Neural progenitor cell (in vitro differentiated cells): Measurements from ENCODE around the gene CRB2. TPM values are rescaled to one million over a fixed set of nuclear protein-coding genes. Genes with fewer than 3 reads are reported as not detected.
"Not testable (repeated sequence)": the region's sequence is repeated elsewhere in the genome, so short reads cannot be mapped to it uniquely, and the experiment has no call there.

Source experiments
- DNase-seq: peaks from one replicate; pipeline ENCODE4 v3.0.0-alpha.2; 2016; ENCODE audit warnings: low spot score
- H2AFZ ChIP-seq: fragments of 200-600 bp; sonication (generic); replicated peaks from 2 replicates; pipeline ENCODE4 v1.6.1; 2016; ENCODE audit warnings: antibody characterized with exemption
- H3F3A ChIP-seq: fragments of 200-600 bp; sonication (generic); 2 replicates; pipeline ENCODE4 v1.6.1; 2016; ENCODE audit warnings: antibody characterized with exemption, low read depth
- H3K27ac ChIP-seq: fragments of 200-600 bp; sonication (generic); 2 replicates; pipeline ENCODE4 v1.5.1; 2016; ENCODE audit warnings: mild to moderate bottlenecking
- H3K27me3 ChIP-seq: fragments of 200-600 bp; sonication (generic); 2 replicates; pipeline ENCODE4 v1.6.1; 2016; ENCODE audit warnings: mild to moderate bottlenecking, moderate library complexity
- H3K36me3 ChIP-seq: fragments of 200-600 bp; sonication (generic); 2 replicates; pipeline ENCODE4 v1.5.1; 2016
- H3K4me1 ChIP-seq: fragments of 200-600 bp; sonication (generic); 2 replicates; pipeline ENCODE4 v1.6.1; 2016; ENCODE audit warnings: mixed run types
- H3K4me2 ChIP-seq: fragments of 200-600 bp; sonication (generic); 2 replicates; pipeline ENCODE4 v1.6.1; 2016
- H3K4me3 ChIP-seq: fragments of 200-600 bp; sonication (generic); 2 replicates; pipeline ENCODE4 v1.5.1; 2016
- H3K79me2 ChIP-seq: fragments of 200-600 bp; sonication (generic); 2 replicates; pipeline ENCODE4 v1.6.1; 2016; ENCODE audit warnings: low read depth
- H3K9ac ChIP-seq: fragments of 200-600 bp; sonication (generic); 2 replicates; pipeline ENCODE4 v1.6.1; 2016
- H3K9me3 ChIP-seq: fragments of 200-600 bp; sonication (generic); 2 replicates; pipeline ENCODE4 v1.5.1; 2016; ENCODE audit warnings: low read depth
- H4K20me1 ChIP-seq: fragments of 200-600 bp; sonication (generic); 2 replicates; pipeline ENCODE4 v1.6.1; 2016; ENCODE audit warnings: low read depth
- H3K27ac Mint-ChIP-seq: 3 replicates; pipeline ENCODE4 v1.8.0; 2021; ENCODE audit warnings: mixed read lengths
- H3K27me3 Mint-ChIP-seq: 2 replicates; pipeline ENCODE4 v1.8.0; 2022; ENCODE audit warnings: low read depth, mild to moderate bottlenecking, inconsistent platforms, moderate library complexity, mixed read lengths; ENCODE audit not compliant: insufficient read depth
- H3K36me3 Mint-ChIP-seq: 3 replicates; pipeline ENCODE4 v1.8.0; 2021; ENCODE audit warnings: mixed read lengths
- H3K4me1 Mint-ChIP-seq: 3 replicates; pipeline ENCODE4 v1.8.0; 2021; ENCODE audit warnings: mixed read lengths
- H3K4me3 Mint-ChIP-seq: 3 replicates; pipeline ENCODE4 v1.8.0; 2021; ENCODE audit warnings: mild to moderate bottlenecking, moderate library complexity, mixed read lengths
- H3K9me3 Mint-ChIP-seq: 3 replicates; pipeline ENCODE4 v1.8.0; 2020; ENCODE audit warnings: mixed read lengths
- CTCF ChIP-seq: fragments of 200-600 bp; sonication (generic); IDR thresholded peaks from 2 replicates; pipeline ENCODE4 v1.5.1; 2017; ENCODE audit warnings: antibody characterized with exemption, mild to moderate bottlenecking
- EZH2 ChIP-seq: fragments of 200-600 bp; sonication (generic); IDR thresholded peaks from 2 replicates; pipeline ENCODE4 v1.6.1; 2017; ENCODE audit warnings: antibody characterized with exemption, mild to moderate bottlenecking, moderate library complexity
- EZH2phosphoT487 ChIP-seq: fragments of 200-600 bp; sonication (generic); IDR thresholded peaks from 2 replicates; pipeline ENCODE4 v1.6.1; 2017; ENCODE audit warnings: antibody characterized with exemption
- total RNA-seq: library from RNA; depleted of rRNA; stranded (reverse); fragments of >200 nt; gene quantifications from 2 replicates; pipeline ENCODE4 v1.2.3, GENCODE V29; 2015; ENCODE audit warnings: low replicate concordance

CRB2 gene
- total RNA-seq, 1 donor from 2014 or later: 18.5 TPM

- Mint-ChIP-seq H3K36me3 (no peaks in the 10 kb centered on the region), H3K4me1 (peaks cover 50% of the 10 kb centered on the region), H3K9me3 (no peaks in the 10 kb centered on the region), H3K27ac (no peak overlapping the region), H3K27me3 (peaks cover 16% of the 10 kb centered on the region), H3K4me3 (no peak overlapping the region)
- Histone ChIP-seq H3F3A (no peaks in the 10 kb centered on the region), H3K9ac (no peak overlapping the region), H3K27me3 (no peaks in the 10 kb centered on the region), H3K9me3 (no peaks in the 10 kb centered on the region), H3K4me2 (no peak overlapping the region), H3K36me3 (no peaks in the 10 kb centered on the region), H3K27ac (no peak overlapping the region), H3K4me1 (peaks cover 6% of the 10 kb centered on the region), H3K4me3 (no peak overlapping the region), H3K79me2 (no peaks in the 10 kb centered on the region), H4K20me1 (no peaks in the 10 kb centered on the region), H2AFZ (no peak overlapping the region)
- DNase-seq: no peak
- TF ChIP-seq EZH2phosphoT487: no peak
- no peak for TF ChIP-seq EZH2
- no peak for TF ChIP-seq CTCF
These were observed 26.6 kb upstream of the CRB2 start for GRCh38 chr9:123329329-123329955.

- no peaks in the 10 kb centered on the region for H3K79me2 ChIP-seq
- TF ChIP-seq EZH2phosphoT487 (no peak), CTCF (no peak), EZH2 (no peak)
- H3K4me1 ChIP-seq: peaks cover 6% of the 10 kb centered on the region
- H3K9me3 ChIP-seq: no peaks in the 10 kb centered on the region
- peak overlapping the region; percentile 30 for H3K27ac Mint-ChIP-seq
- no peaks in the 10 kb centered on the region for H3K36me3 Mint-ChIP-seq
- no peak overlapping the region for H3K4me3 ChIP-seq
- DNase-seq: no peak
- no peaks in the 10 kb centered on the region for H3K27me3 ChIP-seq
- peaks cover 53% of the 10 kb centered on the region for H3K4me1 Mint-ChIP-seq
- no peak overlapping the region for H3K27ac ChIP-seq
- H3K36me3 ChIP-seq: no peaks in the 10 kb centered on the region
- H3F3A ChIP-seq: no peaks in the 10 kb centered on the region
- H2AFZ ChIP-seq: no peak overlapping the region
- peaks cover 14% of the 10 kb centered on the region for H3K27me3 Mint-ChIP-seq
- H3K4me2 ChIP-seq: no peak overlapping the region
- H3K4me3 Mint-ChIP-seq: peak overlapping the region; percentile 6
- no peaks in the 10 kb centered on the region for H3K9me3 Mint-ChIP-seq
- no peak overlapping the region for H3K9ac ChIP-seq
- H4K20me1 ChIP-seq: no peaks in the 10 kb centered on the region
These were observed 24.5 kb upstream of the CRB2 start for GRCh38 chr9:123331346-123332060.

- not testable (repeated sequence) for H3K36me3 ChIP-seq, H3K9ac ChIP-seq, H3K4me1 ChIP-seq, H3K27ac ChIP-seq, H2AFZ ChIP-seq, H3K36me3 Mint-ChIP-seq, H3K9me3 Mint-ChIP-seq, H4K20me1 ChIP-seq, H3K4me3 Mint-ChIP-seq, H3K4me3 ChIP-seq, H3K9me3 ChIP-seq, H3F3A ChIP-seq, H3K79me2 ChIP-seq, H3K4me2 ChIP-seq, H3K27me3 ChIP-seq, DNase-seq, H3K27ac Mint-ChIP-seq
- Mint-ChIP-seq H3K4me1 (peaks cover 48% of the 10 kb centered on the region), H3K27me3 (peaks cover 12% of the 10 kb centered on the region)
These were observed 22.8 kb upstream of the CRB2 start for GRCh38 chr9:123333058-123333669.

- no peak overlapping the region for H3K4me2 ChIP-seq
- H2AFZ ChIP-seq: no peak overlapping the region
- no peaks in the 10 kb centered on the region for H3F3A ChIP-seq
- H3K4me3 Mint-ChIP-seq: no peak overlapping the region
- DNase-seq: no peak
- H3K9ac ChIP-seq: no peak overlapping the region
- peaks cover 6% of the 10 kb centered on the region for H3K4me1 ChIP-seq
- H3K27ac Mint-ChIP-seq: peak overlapping the region; percentile 0
- peaks cover 53% of the 10 kb centered on the region for H3K4me1 Mint-ChIP-seq
- H3K79me2 ChIP-seq: no peaks in the 10 kb centered on the region
- no peaks in the 10 kb centered on the region for H3K9me3 Mint-ChIP-seq
- H3K27ac ChIP-seq: no peak overlapping the region
- no peak overlapping the region for H3K4me3 ChIP-seq
- no peaks in the 10 kb centered on the region for H4K20me1 ChIP-seq
- no peaks in the 10 kb centered on the region for H3K27me3 ChIP-seq
- H3K9me3 ChIP-seq: no peaks in the 10 kb centered on the region
- no peaks in the 10 kb centered on the region for H3K36me3 ChIP-seq
- TF ChIP-seq EZH2phosphoT487: no peak
- no peak for TF ChIP-seq CTCF
- TF ChIP-seq EZH2: no peak
- peaks cover 15% of the 10 kb centered on the region for H3K27me3 Mint-ChIP-seq
- H3K36me3 Mint-ChIP-seq: no peaks in the 10 kb centered on the region
These were observed 21.4 kb upstream of the CRB2 start for GRCh38 chr9:123334639-123335038.
